ENCODE measurements around the gene SIKE1.
"Not testable (repeated sequence)": the region's sequence is repeated elsewhere in the genome, so short reads cannot be mapped to it uniquely, and the experiment has no call there.

- TF ChIP-seq SP1 (IDR thresholded peaks at IDR 0.05; ENCODE audit: low read depth); RAD21 (IDR thresholded peaks at IDR 0.05; ENCODE audit: low read depth); EGR1 (IDR thresholded peaks at IDR 0.05; ENCODE audit: low read depth); CTCF (IDR thresholded peaks at IDR 0.05 in 2 of 3, conservative IDR thresholded peaks at IDR 0.05 in 1 of 3; ENCODE audit: borderline replicate concordance in 1 of 3, insufficient read depth in 1 of 3, low read depth in 2 of 3, low read length in 2 of 3); POLR2A (IDR thresholded peaks at IDR 0.05; ENCODE audit: borderline replicate concordance, extremely low read depth, insufficient read depth, insufficient read length): not testable (repeated sequence)
Measured at GRCh38 chr1:114804449-114804848, 24.0 kb upstream of the SIKE1 start.

Measured in HCT116 (cell line).